ENCODE results near the gene NEURL1.
"Not testable (repeated sequence)": the region's sequence is repeated elsewhere in the genome, so short reads cannot be mapped to it uniquely, and the experiment has no call there.

Gene NEURL1

GRCh38 chr10:103478671-103479070 lies 14.8 kb upstream of the NEURL1 start:
- Histone ChIP-seq H3K4me3 (ENCODE audit: extremely low read depth, insufficient read depth, low read length, poor library complexity, severe bottlenecking) (no peak overlapping the region), H3K27ac (ENCODE audit: low read depth, low read length, severe bottlenecking) (no peak overlapping the region), H3K9me3 (ENCODE audit: control insufficient read depth, low read length) (no peaks in the 10 kb centered on the region), H3K4me1 (ENCODE audit: control insufficient read depth, insufficient read depth, low read length, poor library complexity, severe bottlenecking) (peaks cover 3% of the 10 kb centered on the region), H3K36me3 (ENCODE audit: control insufficient read depth, insufficient read depth, low read length) (no peaks in the 10 kb centered on the region)
- 93% methylated on average over 20 to 22 of the region's 22 CpGs for WGBS, 2 experiments (ENCODE audit: insufficient coverage in 2 of 2)

- H3K36me3 ChIP-seq (ENCODE audit: control insufficient read depth, insufficient read depth, low read length) = no peaks in the 10 kb centered on the region
- no peak within 1 kb of the TSS for H3K4me3 ChIP-seq (ENCODE audit: extremely low read depth, insufficient read depth, low read length, poor library complexity, severe bottlenecking)
- H3K4me1 ChIP-seq (ENCODE audit: control insufficient read depth, insufficient read depth, low read length, poor library complexity, severe bottlenecking) = peaks cover 3% of the 10 kb centered on the region
- no peak within 1 kb of the TSS for H3K27ac ChIP-seq (ENCODE audit: low read depth, low read length, severe bottlenecking)
- H3K9me3 ChIP-seq (ENCODE audit: control insufficient read depth, low read length) = no peaks in the 10 kb centered on the region
- WGBS, 2 experiments (ENCODE audit: insufficient coverage in 2 of 2) = 77 to 80% methylated on average over 1 to 6 of the region's 7 CpGs
Measured at GRCh38 chr10:103479135-103479534, 14.4 kb upstream of the NEURL1 start, which contains the start of gene CALHM3. CALHM3 (minus strand) TSS chr10:103479240; CDS start chr10:103479032, 208 bp downstream.

- H3K4me3 ChIP-seq (ENCODE audit: extremely low read depth, insufficient read depth, low read length, poor library complexity, severe bottlenecking) = no peak overlapping the region
Measured at GRCh38 chr10:103480521-103480920, 13.0 kb upstream of the NEURL1 start.

GRCh38 chr10:103481974-103482531 lies 11.5 kb upstream of the NEURL1 start:
- Histone ChIP-seq H3K4me3 (ENCODE audit: extremely low read depth, insufficient read depth, low read length, poor library complexity, severe bottlenecking) (no peak overlapping the region), H3K27ac (ENCODE audit: low read depth, low read length, severe bottlenecking) (no peak overlapping the region), H3K36me3 (ENCODE audit: control insufficient read depth, insufficient read depth, low read length) (no peaks in the 10 kb centered on the region), H3K9me3 (ENCODE audit: control insufficient read depth, low read length) (no peaks in the 10 kb centered on the region), H3K4me1 (ENCODE audit: control insufficient read depth, insufficient read depth, low read length, poor library complexity, severe bottlenecking) (peaks cover 3% of the 10 kb centered on the region)
- WGBS, 2 experiments (ENCODE audit: insufficient coverage in 2 of 2) = 67 to 71% methylated on average over 9 to 10 of the region's 12 CpGs

More at GRCh38 chr10:103480521-103480920, 13.0 kb upstream of the NEURL1 start:
- WGBS, 2 experiments (ENCODE audit: insufficient coverage in 2 of 2) = 90 to 94% methylated on average over 3 to 4 of the region's 5 CpGs
- no peaks in the 10 kb centered on the region for H3K36me3 ChIP-seq (ENCODE audit: control insufficient read depth, insufficient read depth, low read length)
- H3K27ac ChIP-seq (ENCODE audit: low read depth, low read length, severe bottlenecking) = no peak overlapping the region
- peaks cover 3% of the 10 kb centered on the region for H3K4me1 ChIP-seq (ENCODE audit: control insufficient read depth, insufficient read depth, low read length, poor library complexity, severe bottlenecking)
- H3K9me3 ChIP-seq (ENCODE audit: control insufficient read depth, low read length) = no peaks in the 10 kb centered on the region

- not testable (repeated sequence) for H3K27ac ChIP-seq (ENCODE audit: low read depth, low read length, severe bottlenecking); H3K36me3 ChIP-seq (ENCODE audit: control insufficient read depth, insufficient read depth, low read length); H3K9me3 ChIP-seq (ENCODE audit: control insufficient read depth, low read length); H3K4me1 ChIP-seq (ENCODE audit: control insufficient read depth, insufficient read depth, low read length, poor library complexity, severe bottlenecking); H3K4me3 ChIP-seq (ENCODE audit: extremely low read depth, insufficient read depth, low read length, poor library complexity, severe bottlenecking)
- WGBS, 2 experiments (ENCODE audit: insufficient coverage in 2 of 2) = 83 to 84% methylated on average over 6 of the region's 8 CpGs
Measured at GRCh38 chr10:103486635-103487409, 6.7 kb upstream of the NEURL1 start.

- Histone ChIP-seq H3K4me3 (ENCODE audit: extremely low read depth, insufficient read depth, low read length, poor library complexity, severe bottlenecking) (no peak overlapping the region), H3K36me3 (ENCODE audit: control insufficient read depth, insufficient read depth, low read length) (no peaks in the 10 kb centered on the region), H3K4me1 (ENCODE audit: control insufficient read depth, insufficient read depth, low read length, poor library complexity, severe bottlenecking) (peaks cover 10% of the 10 kb centered on the region), H3K27ac (ENCODE audit: low read depth, low read length, severe bottlenecking) (no peak overlapping the region), H3K9me3 (ENCODE audit: control insufficient read depth, low read length) (no peaks in the 10 kb centered on the region)
- 100% methylated on average over 1 to 2 of the region's 2 CpGs for WGBS, 2 experiments (ENCODE audit: insufficient coverage in 2 of 2)
Measured at GRCh38 chr10:103487410-103487708, 6.1 kb upstream of the NEURL1 start.

- Histone ChIP-seq H3K9me3 (ENCODE audit: control insufficient read depth, low read length) (no peaks in the 10 kb centered on the region), H3K4me3 (ENCODE audit: extremely low read depth, insufficient read depth, low read length, poor library complexity, severe bottlenecking) (no peak overlapping the region), H3K36me3 (ENCODE audit: control insufficient read depth, insufficient read depth, low read length) (no peaks in the 10 kb centered on the region), H3K4me1 (ENCODE audit: control insufficient read depth, insufficient read depth, low read length, poor library complexity, severe bottlenecking) (peaks cover 23% of the 10 kb centered on the region), H3K27ac (ENCODE audit: low read depth, low read length, severe bottlenecking) (no peak overlapping the region)
- 100% methylated on average over 1 of the region's 1 CpG for WGBS, 2 experiments (ENCODE audit: insufficient coverage in 2 of 2)
Measured at GRCh38 chr10:103490986-103491314, 2.6 kb upstream of the NEURL1 start.

GRCh38 chr10:103491729-103492364 lies 1.7 kb upstream of the NEURL1 start:
- Histone ChIP-seq H3K4me1 (ENCODE audit: control insufficient read depth, insufficient read depth, low read length, poor library complexity, severe bottlenecking) (peaks cover 23% of the 10 kb centered on the region), H3K9me3 (ENCODE audit: control insufficient read depth, low read length) (no peaks in the 10 kb centered on the region), H3K36me3 (ENCODE audit: control insufficient read depth, insufficient read depth, low read length) (no peaks in the 10 kb centered on the region), H3K4me3 (ENCODE audit: extremely low read depth, insufficient read depth, low read length, poor library complexity, severe bottlenecking) (no peak overlapping the region), H3K27ac (ENCODE audit: low read depth, low read length, severe bottlenecking) (peak overlapping the region; percentile 75)
- 69 to 70% methylated on average over 6 to 7 of the region's 7 CpGs for WGBS, 2 experiments (ENCODE audit: insufficient coverage in 2 of 2)

- H3K4me1 ChIP-seq (ENCODE audit: control insufficient read depth, insufficient read depth, low read length, poor library complexity, severe bottlenecking) = peaks cover 23% of the 10 kb centered on the region
- no peak overlapping the region for H3K4me3 ChIP-seq (ENCODE audit: extremely low read depth, insufficient read depth, low read length, poor library complexity, severe bottlenecking)
- peak overlapping the region; percentile 75 for H3K27ac ChIP-seq (ENCODE audit: low read depth, low read length, severe bottlenecking)
- no peaks in the 10 kb centered on the region for H3K9me3 ChIP-seq (ENCODE audit: control insufficient read depth, low read length)
- no peaks in the 10 kb centered on the region for H3K36me3 ChIP-seq (ENCODE audit: control insufficient read depth, insufficient read depth, low read length)
- 79 to 97% methylated on average over 4 to 5 of the region's 5 CpGs for WGBS, 2 experiments (ENCODE audit: insufficient coverage in 2 of 2)
Measured at GRCh38 chr10:103492655-103493261, 747 bp upstream of the NEURL1 start.

- no peak overlapping the region for H3K27ac ChIP-seq (ENCODE audit: low read depth, low read length, severe bottlenecking)
- peaks cover 23% of the 10 kb centered on the region for H3K4me1 ChIP-seq (ENCODE audit: control insufficient read depth, insufficient read depth, low read length, poor library complexity, severe bottlenecking)
- H3K4me3 ChIP-seq (ENCODE audit: extremely low read depth, insufficient read depth, low read length, poor library complexity, severe bottlenecking) = peak overlapping the region; percentile 45
- H3K36me3 ChIP-seq (ENCODE audit: control insufficient read depth, insufficient read depth, low read length) = no peaks in the 10 kb centered on the region
- H3K9me3 ChIP-seq (ENCODE audit: control insufficient read depth, low read length) = no peaks in the 10 kb centered on the region
- WGBS, 2 experiments (ENCODE audit: insufficient coverage in 2 of 2) = 0 to 1% methylated on average over 50 to 77 of the region's 92 CpGs
Measured at GRCh38 chr10:103493916-103494877, 692 bp downstream of the NEURL1 start.
